Measurements from ENCODE around the gene COG8.
"Not testable (repeated sequence)": the region's sequence is repeated elsewhere in the genome, so short reads cannot be mapped to it uniquely, and the experiment has no call there.

The COG8 gene, protein sequence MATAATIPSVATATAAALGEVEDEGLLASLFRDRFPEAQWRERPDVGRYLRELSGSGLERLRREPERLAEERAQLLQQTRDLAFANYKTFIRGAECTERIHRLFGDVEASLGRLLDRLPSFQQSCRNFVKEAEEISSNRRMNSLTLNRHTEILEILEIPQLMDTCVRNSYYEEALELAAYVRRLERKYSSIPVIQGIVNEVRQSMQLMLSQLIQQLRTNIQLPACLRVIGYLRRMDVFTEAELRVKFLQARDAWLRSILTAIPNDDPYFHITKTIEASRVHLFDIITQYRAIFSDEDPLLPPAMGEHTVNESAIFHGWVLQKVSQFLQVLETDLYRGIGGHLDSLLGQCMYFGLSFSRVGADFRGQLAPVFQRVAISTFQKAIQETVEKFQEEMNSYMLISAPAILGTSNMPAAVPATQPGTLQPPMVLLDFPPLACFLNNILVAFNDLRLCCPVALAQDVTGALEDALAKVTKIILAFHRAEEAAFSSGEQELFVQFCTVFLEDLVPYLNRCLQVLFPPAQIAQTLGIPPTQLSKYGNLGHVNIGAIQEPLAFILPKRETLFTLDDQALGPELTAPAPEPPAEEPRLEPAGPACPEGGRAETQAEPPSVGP

DNA sequence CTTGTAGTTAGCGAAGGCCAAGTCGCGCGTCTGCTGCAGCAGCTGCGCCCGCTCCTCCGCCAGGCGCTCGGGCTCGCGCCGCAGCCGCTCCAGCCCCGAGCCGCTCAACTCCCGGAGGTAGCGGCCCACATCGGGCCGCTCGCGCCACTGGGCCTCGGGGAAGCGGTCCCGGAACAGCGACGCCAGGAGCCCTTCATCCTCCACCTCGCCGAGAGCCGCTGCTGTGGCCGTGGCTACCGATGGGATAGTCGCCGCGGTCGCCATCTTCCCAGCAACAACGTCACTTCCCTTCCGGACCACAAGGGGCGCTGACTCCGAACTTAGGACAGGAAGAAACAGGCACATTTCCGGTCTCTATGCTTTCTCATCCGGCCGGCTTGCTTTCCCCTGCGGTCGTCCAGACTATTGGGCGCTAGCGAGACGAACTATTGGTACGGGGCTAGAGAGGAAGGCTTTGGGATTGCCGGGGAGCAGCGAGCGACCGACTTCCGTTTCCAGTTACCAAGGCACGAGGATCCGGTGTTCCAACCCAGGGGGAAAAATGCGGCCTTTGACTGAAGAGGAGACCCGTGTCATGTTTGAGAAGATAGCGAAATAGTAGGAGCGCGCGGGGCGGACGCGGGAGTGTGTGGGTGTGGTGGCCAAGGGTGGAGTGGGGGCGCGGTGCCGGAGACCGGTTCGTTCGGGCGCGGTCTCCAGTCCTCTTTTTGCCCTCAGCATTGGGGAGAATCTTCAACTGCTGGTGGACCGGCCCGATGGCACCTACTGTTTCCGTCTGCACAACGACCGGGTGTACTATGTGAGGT, at the start of gene COG8, which contains the start of gene NIP7:
Gene COG8, minus strand, starts transcription at position 276 of the 806 bp plus-strand sequence. Its CDS starts 12 bp downstream, at position 264.
Gene NIP7, plus strand, starts transcription at position 484 of the 806 bp plus-strand sequence. Its CDS starts 58 bp downstream, at position 542.
- peak; percentile 97 for DNase-seq

DNA sequence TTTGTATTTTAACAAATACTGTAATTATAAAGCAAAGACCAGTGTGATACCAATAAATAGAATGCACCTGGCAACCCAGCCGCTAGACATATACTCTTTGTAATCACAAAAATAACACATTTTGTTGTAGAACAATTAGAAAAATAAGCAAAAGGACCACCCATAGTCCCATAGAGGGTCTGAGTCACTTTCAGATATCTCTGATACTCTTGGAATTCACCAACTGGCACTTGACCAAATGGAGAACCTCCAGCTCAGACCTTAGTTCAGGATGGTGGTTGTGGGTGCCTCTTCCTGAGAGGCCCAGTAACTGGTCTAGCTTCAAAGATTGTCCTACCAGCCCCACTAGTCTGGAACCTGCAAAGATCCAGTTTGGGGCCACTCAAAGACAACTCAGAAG, 47.2 kb upstream of the COG8 start:
- no peak for DNase-seq

DNA sequence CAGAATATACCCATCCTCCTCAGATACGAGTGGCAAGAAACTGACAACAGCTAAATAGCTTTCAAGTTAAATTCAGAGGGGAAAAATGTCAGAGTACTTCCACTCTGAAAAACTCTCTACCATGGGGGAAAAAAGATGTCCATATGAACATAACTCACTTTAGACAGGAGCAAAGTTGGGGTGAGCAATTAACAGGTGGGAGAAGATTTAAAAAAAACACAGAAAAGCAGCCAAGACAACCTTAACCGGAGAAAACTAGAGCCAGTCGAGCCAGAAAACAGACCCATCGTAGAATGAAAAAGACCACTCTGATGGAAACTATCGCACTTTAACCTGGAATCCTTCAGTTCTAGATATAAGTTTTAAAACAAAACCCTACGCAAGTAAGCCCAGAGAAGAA, 45.6 kb upstream of the COG8 start:
- DNase-seq = no peak

DNA sequence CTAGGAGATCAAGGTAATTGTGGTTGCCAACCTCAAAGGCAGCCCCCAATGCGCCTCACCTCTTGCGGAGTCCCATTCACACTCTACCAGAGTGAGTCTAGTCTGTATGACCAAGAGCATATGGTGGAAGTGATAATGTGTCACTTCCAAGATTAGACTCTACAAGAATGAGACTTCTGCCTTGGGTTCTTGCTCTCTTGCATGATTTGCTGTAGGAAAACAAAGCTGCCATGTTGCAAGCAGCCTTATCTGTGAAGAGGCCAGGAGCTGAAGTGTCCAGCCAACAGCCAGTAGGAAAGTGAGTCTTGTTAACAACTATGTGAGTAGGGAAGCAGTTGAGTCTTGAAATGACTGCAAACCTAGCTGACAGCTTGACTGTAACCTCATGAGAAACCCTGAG, 43.1 kb upstream of the COG8 start:
- DNase-seq = no peak

DNA sequence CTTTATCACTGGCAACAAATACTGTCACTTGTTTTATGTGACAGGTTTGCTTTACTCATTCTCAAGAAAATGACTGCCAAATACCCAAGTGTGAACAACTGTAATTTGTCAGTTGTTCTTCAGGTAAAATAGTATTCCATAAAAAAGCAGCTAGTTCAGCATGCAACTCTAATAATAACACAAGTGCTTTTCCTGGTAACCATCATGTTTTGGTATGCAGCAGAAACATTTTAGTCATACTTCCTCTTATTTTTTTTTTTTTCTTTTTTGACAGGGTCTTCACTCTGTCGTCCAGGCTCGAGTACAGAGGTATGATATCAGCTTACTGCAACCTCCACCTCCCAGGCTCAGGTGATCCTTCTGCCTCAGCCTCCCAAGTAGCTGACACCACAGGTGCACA, 41.9 kb upstream of the COG8 start:
- no peak for DNase-seq

DNA sequence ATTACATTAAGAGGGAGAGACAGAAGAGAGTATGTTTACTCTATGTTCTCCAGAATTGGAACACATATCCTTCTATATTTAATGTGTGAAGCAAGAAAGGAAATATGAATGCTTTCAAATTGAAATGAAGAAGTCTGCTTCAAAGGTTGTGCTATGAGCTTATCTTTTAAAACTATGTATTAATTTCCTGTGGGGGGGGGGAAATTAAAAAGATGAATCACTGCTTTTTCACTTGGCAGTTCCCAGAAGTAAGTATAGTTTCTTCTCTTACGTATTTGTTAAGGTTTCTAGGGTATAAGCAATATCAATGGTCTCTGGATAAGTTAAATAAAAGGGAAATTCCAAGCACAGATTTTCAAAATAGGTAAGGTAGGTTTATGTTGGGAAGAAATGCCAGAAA, 39.4 kb upstream of the COG8 start:
- no peak for DNase-seq

DNA sequence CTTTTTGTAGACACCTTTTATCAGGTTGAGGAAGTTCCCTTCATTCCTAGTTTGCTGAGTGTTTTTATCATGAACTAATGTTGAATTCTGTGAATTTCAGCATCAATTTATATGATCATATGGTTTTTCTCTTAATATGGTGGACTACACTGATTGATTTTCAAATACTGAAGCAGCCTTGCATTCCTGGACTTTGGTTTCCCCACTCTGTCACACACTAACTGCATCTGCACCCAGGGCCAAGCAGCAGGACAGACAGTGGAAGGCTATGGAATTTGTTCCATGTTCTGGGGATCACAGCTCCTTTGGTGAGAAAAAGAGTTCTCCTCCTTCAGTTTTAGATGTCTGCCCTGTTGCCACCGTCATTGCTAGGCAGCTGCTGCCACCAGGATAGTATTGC, 38.7 kb upstream of the COG8 start:
- no peak for DNase-seq

DNA sequence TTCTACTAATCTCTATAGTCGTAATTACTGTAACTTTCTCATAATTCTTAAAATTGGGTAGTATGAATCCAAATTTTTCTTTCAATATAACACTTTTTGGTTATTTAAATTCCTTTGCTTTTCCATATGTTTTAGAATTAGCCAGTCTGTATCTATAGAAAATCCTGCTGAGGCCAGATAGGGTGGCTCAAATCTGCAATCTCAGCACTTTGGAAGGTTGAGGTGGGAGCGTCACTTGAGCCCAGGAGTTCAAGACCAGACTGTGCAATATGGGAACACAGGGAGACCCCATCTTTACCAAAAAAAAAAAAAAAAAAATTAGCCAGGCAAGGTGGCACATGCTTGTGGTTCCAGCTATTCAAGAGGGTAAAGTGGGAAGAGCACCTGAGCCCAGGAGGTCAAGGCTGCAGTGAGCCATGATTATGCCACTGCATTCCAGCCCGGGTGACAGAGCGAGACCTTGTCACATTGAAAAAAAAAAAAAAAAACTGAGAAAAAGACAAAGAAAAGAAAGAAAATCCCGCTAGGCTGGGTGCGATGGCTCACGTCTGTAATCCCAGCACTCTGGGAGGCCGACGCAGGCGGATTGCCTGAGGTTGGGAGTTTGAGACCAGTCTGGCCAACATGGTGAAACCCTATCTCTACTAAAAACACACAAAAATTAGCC, 37.2 kb upstream of the COG8 start:
- DNase-seq = no peak

DNA sequence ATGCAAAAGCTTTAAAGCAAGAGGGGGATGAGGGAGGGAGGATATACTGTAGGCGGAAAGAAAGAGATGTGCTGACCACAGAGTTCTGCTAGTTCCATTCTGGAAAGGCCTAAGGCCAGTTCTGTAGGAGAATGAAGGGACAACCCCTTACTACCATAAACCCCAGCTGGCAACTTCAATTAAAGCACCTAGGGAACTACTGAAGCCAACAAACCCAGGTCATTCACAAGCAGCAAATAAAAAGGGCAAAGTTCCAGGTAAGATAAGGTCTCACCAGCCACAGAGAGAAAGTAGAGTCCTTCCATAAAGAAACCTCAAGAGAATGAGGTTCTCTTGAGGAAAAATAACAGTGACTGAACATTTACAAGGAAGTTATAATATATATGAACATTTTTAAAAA, 33.7 kb upstream of the COG8 start:
- no peak for DNase-seq

DNA sequence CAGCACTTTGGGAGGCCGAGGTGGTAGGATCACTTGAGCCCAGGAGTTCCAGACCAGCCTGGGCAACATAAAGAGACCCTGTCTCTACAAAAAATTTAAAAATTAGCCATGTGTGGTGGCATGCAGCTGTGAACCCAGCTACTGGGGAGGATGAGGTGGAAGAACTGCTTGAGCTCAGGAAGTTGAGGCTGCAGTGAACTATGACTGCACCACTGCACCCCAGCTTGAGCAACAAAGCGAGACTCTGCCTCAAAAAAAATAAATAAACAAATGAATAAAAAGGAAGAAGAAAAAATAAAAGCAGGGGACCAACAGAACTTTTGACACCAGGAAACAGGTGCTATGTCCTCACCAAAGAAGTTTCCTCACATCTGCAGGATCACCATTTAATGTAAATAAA, 32.2 kb upstream of the COG8 start:
- DNase-seq = no peak

DNA sequence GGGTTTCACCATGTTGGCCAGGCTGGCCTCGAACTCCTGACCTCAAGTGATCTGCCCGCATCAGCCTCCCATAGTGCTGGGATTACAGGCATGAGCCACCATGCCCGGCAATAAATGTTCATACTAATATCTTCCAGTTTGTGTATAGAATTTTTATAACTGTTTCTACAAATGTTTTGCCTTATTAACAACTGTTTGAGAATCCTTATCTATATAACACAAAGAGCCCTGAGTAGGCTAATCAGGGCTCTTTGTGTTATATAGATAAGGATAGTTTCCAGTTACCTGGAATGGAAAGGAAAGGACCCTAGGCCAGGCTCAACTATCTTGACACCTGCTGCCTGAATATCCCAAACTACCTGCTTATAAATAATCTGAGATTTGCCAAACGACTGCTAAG, 29.5 kb upstream of the COG8 start:
- no peak for DNase-seq

DNA sequence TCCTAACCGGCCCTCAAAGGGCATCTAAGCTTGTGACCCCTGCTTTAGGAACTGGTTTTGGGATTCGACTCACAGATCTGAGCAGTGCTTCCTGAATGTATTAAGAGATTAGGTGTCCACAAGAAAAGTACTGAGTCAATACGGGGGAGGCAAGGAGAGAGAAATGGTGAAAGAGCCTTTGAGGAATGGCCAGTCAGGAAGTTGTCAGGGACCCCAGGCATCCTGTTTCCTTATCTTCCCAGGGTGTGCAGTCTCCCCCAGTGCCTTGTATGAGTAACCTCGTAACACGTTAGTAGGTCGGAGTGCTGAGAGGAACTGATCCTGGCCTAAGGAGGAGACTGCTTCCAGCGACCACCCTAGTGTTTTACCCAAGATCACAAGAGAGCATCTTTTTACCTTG, 28.6 kb upstream of the COG8 start:
- no peak for DNase-seq

DNA sequence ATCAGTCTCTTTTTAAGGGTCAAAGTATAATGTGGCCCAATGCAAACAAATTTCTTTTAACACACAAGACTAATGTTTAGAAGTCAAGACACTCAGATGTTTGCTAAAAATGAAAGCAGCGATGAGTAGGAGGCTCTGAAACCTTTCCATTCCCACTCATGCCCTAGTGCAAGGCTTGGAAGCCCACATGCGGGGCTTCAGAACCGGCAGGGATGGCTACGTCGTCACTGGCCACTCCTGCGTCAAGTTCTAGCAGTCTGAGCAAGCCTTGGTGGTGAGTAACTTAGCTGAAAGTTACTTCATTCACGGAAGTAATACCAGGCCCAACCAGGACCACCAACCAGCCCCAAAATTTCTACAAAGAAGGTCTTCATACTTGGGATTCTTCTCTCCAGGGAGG, 27.1 kb upstream of the COG8 start:
- DNase-seq = no peak

DNA sequence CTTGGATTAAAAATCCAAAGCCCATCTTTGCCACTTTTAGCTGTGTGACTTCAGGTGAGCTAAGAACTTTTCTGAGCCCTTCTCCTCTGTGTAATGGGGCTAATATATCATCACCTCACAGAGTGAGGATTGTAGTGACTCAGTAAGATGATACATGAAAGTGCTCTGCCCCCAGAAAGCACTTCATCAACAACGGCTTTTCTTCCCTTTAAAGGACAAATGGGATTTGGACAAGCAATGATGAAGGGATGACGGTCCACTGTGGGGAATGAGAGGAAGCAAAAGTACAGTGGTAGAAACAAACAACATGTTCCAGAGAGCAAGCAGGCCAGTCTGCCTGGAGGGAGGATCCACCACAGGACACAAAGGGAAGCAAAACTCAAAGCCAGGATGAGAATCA, 26.5 kb upstream of the COG8 start:
- DNase-seq = no peak

DNA sequence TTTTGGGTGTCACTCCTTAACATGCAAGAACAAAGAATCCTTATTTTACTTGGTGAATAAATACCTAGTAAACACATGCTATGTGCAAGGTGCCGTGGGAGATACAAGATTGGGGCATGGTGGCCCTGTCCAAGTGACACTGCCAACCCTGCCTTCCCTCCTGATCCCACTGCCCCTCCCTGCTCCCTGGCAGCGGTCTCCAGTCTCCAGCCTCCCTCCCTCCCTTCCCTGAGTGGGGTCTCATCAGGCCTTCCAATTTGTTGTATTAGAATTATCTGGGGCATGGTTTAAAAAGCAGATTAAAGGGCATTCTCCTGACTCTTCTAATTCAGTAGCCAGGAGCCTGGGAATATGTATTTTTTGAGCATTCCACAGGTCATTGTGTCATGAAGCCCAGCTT, 24.7 kb upstream of the COG8 start:
- no peak for DNase-seq

DNA sequence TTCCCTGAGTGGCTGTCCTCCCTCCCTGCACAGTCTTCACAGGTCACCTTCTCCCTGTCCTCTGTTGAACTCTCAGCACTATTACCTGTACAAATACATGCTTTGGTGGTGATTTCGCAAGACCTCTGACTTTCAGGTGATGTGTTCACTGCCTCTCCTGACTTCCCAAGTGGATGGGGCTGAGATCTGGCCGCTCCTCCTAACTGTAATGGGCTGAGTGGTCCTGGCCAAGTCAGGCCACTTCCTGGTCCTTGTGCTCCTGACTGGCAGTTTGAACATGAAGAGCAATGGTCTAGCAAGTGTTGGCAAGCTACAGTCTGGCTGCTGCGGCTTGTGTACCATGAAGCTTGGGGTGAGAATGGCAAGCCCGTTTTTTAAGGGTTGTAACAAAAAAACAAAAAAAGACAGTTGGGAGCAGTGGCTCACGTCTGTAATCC, 23.9 kb upstream of the COG8 start:
- DNase-seq = no peak

DNA sequence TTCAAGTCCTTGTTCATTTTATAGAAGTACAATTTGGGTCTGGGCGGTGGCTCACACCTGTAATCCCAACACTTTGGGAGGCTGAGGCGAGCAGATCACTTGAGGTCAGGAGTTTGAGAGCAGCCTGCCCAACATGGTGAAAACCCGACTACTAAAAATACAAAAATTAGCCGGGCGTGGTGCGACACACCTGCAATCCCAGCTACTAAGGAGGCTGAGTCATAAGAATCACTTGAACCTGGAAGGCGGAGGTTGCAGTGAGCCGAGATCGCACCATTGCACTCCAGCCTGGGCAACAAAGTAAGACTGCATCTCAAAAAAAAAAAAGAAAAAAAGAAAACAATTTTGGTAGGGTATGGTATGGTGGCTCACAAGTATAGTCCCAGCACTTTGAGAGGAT, 20.7 kb upstream of the COG8 start:
- DNase-seq = not testable (repeated sequence)

DNA sequence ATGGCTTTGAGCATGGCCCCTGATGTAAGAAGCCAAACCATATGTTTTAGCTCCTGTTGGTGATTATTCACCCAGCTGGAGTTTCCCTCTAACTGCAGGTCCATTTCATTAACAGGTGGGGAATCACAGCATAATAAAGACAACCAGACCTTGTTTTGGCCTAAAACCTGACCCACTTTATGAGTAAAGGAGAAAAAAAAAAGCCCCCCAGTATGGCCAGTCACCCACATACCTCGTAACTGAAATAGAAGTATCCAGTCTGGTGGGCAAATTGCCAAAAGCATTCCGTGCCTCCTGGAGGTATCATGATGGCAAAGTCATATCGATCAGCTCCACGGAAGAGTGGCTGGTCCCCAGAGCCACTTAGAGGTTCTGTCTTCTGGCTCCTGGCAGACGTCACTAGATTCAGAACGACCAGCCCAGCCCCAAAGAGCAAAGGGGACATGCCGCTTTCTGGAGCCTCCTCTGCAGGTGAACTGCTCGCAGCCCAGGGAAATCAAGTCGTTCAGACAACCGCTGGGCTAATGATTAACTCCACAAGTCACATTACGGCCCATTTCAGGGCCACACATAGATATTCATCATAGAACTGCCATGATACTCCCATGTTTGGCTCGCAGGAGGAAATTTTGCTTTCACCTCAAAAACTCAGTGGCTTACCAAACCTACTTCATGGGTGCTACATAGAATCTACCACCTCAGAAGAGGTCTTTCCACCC, 12.1 kb upstream of the COG8 start, which contains the start of gene TMED6:
Gene TMED6, minus strand, starts transcription at position 478 of the 719 bp plus-strand sequence. Its CDS starts 33 bp downstream, at position 445.
- peak; percentile 39 for DNase-seq

DNA sequence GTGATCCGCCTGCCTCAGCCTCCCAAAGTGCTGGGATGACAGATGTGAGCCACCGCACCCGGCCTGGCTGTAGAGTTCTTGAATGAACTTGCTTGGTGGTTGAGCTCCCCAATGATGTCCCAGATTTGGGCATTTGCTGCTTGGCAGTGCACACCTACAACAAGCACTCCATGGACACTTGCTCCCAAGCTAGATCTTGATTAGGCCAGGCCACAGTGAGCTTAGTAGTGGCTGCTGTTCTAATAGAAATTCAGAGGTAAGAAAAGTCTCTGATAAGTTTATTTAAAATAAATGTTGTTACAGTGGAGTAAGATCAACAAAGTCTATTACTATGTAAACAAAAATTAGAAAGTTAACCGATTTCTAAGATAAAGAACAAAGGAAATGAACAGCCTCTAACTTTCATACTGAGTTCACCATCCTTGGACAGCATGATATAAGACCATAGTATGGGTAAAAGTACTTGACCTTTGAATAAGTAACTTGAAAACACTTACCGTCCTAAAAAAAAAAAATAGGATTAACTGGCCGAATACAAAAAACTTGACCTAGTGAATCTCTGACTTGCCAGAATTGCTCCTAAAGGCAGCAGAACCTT, 11.3 kb upstream of the COG8 start:
- DNase-seq = no peak

DNA sequence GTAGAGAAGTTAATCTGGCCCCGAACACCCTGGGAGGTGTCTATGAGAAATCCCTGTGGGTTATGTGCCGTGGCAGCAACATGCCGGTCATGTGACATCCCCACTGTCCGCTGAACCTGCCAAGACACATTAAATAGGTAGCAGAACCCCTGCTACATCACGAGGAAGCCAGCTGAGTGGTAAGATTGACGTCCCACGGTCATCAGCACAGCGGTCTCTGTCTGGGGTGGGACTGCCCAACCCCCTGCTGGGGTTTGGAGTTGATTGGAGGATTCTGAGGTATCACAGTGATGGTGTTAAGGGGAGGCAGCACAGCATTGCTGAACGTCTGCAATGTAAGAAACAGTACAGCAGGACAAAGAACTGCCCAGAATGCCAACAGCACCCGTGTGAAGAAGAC, 10.2 kb upstream of the COG8 start:
- no peak for DNase-seq

DNA sequence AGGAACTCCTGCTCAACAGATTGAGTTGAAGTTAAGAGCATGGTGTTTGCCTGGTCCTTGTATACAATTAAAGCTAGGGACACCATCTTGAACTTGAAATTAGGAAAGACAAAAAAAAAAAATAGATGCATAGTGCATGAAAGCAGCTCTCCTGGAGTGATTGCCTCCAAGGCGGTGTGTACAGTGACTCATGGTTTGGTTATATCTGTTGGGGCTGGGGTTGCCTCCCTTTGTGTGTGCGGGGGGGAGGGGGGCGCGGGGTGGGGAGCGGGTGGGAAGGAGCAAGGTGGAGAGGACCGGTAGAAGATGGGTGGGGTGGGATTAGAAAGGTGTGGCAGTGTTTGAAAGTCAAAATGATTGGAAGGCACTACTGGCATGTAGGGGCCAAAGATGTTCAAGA, 8.9 kb upstream of the COG8 start:
- DNase-seq = no peak

DNA sequence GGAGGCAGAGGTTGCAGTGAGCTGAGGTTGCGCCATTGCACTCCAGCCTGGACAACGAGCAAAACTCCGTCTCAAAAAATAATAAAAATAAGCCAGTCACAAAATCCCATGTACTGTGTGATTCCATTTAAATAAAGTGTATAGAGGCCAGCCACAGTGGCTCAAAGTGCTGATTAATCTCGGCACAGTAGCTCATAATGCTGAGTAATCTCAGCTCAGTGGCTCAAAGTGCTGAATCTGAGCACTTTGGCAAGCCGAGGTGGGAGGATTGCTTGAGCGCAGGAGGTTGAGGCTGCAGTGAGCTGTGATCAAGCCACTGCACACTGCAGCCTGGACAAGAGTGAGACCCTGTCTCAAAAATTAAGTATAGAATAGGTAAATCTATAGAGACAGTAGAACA, 7.3 kb upstream of the COG8 start:
- DNase-seq = no peak

All from DMS 273 treated with DMSO at 0.1 percent for 48 hours (cell line).